SU-DHL-6 (cell line): ENCODE data around the gene PRKAR2A.

Experiments
- H2AFZ ChIP-seq: fragments of 200-600 bp; sonication (generic); 2 replicates; pipeline ENCODE4 v1.6.1; 2014; ENCODE audit warnings: low read depth, mild to moderate bottlenecking, moderate library complexity, mixed read lengths, antibody characterized with exemption, low read length; ENCODE audit not compliant: severe bottlenecking
- H3F3A ChIP-seq: fragments of 200-600 bp; shearing (Covaris generic); 2 replicates; pipeline ENCODE4 v1.6.0; 2016; ENCODE audit warnings: antibody characterized with exemption, mild to moderate bottlenecking; ENCODE audit not compliant: insufficient read depth
- H3K27ac ChIP-seq: fragments of 200-600 bp; sonication (generic); 2 replicates; pipeline ENCODE4 v1.5.1; 2016; ENCODE audit warnings: low read depth, mild to moderate bottlenecking, low read length, moderate library complexity, mixed read lengths
- H3K27me3 ChIP-seq: fragments of 200-600 bp; sonication (generic), shearing (Covaris generic); 2 replicates; pipeline ENCODE4 v1.6.0; 2014; ENCODE audit warnings: mild to moderate bottlenecking, low read length
- H3K36me3 ChIP-seq: fragments of 200-600 bp; sonication (generic); 2 replicates; pipeline ENCODE4 v1.6.1; 2014; ENCODE audit warnings: mild to moderate bottlenecking, low read length, mixed read lengths
- H3K4me2 ChIP-seq: fragments of 300-600, 200-600 bp; shearing (Covaris generic), sonication (generic); 2 replicates; pipeline ENCODE4 v1.6.0; 2014; ENCODE audit warnings: low read length, low read depth, mild to moderate bottlenecking; ENCODE audit not compliant: poor library complexity, severe bottlenecking
- H3K4me3 ChIP-seq: fragments of 200-600 bp; sonication (generic); 2 replicates; pipeline ENCODE4 v1.5.1; 2014; ENCODE audit warnings: antibody characterized with exemption, low read length, mild to moderate bottlenecking, mixed read lengths; ENCODE audit not compliant: insufficient read depth, poor library complexity, severe bottlenecking
- H3K79me2 ChIP-seq: fragments of 200-600 bp; sonication (generic); 2 replicates; pipeline ENCODE4 v1.6.1; 2014; ENCODE audit warnings: mild to moderate bottlenecking, low read length, moderate library complexity; ENCODE audit not compliant: insufficient read depth
- H3K9ac ChIP-seq: fragments of 200-600 bp; sonication (generic); 2 replicates; pipeline ENCODE4 v1.7.0; 2014; ENCODE audit warnings: mild to moderate bottlenecking, low read length
- H3K9me2 ChIP-seq: fragments of 200-600 bp; sonication (generic); replicated peaks from 2 replicates; pipeline ENCODE4 v1.6.1; 2014; ENCODE audit warnings: low read length; ENCODE audit not compliant: insufficient read depth
- H3K9me3 ChIP-seq: fragments of 200-600 bp; sonication (generic); 2 replicates; pipeline ENCODE4 v1.6.1; 2014; ENCODE audit warnings: low read length, mixed read lengths; ENCODE audit not compliant: insufficient read depth
- H4K20me1 ChIP-seq: fragments of 200-600 bp; sonication (generic); 2 replicates; pipeline ENCODE4 v1.6.1; 2014; ENCODE audit warnings: low read depth, mild to moderate bottlenecking, antibody characterized with exemption, low read length, moderate library complexity, mixed read lengths
- CTCF ChIP-seq: fragments of 200-600 bp; sonication (generic); IDR thresholded peaks from one replicate; pipeline ENCODE4 v1.5.1; 2017; ENCODE audit warnings: antibody characterized with exemption, mild to moderate bottlenecking, low read length, moderate library complexity; ENCODE audit not compliant: insufficient read depth, poor library complexity, severe bottlenecking
- EZH2phosphoT487 ChIP-seq: fragments of 200-600 bp; sonication (generic), shearing (Covaris generic); conservative IDR thresholded peaks from 2 replicates; pipeline ENCODE4 v1.6.1; 2018; ENCODE audit warnings: mild to moderate bottlenecking, antibody characterized with exemption, low read length, moderate library complexity, mixed read lengths

Gene PRKAR2A

DNA sequence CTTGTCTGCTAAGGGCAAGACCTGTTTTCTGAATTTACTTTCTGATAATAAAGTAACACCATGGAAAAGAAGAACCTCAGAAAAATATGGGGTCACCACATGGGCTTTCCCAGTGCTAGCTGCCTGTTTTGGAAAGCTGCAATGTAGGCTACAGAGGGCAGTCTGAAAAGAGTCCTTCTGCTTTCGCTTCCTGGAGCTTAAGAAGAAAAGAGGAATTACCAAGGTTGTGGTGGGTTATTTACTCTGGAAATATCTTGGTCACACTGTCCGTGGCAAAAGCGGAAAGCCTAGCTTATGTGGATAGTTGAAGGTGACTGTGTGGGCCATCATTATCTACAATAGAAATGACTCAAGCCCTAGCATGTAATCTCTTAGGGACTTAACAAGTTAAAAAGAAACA, 98.9 kb downstream of the PRKAR2A start:
- no peak overlapping the region for H3K27ac ChIP-seq

GRCh38 chr3:48747706-48748105, 100.0 kb downstream of the PRKAR2A start:
- Histone ChIP-seq H3K4me2 (no peak overlapping the region), H3K27ac (no peak overlapping the region), H3K79me2 (no peaks in the 10 kb centered on the region), H3K9me2 (no peaks in the 10 kb centered on the region), H2AFZ (no peak overlapping the region), H4K20me1 (no peaks in the 10 kb centered on the region), H3K27me3 (no peaks in the 10 kb centered on the region), H3K4me3 (no peak overlapping the region), H3K36me3 (0 out of 2 replicates have a peak, but pooled peaks cover 2% of the 10 kb centered on the region), H3K9me3 (no peaks in the 10 kb centered on the region), H3K9ac (no peak overlapping the region), H3F3A (no peaks in the 10 kb centered on the region)
- TF ChIP-seq CTCF (no peak), EZH2phosphoT487 (no peak)

More for the DNA sequence above, 98.9 kb downstream of the PRKAR2A start:
- Histone ChIP-seq H3K4me2 (no peak overlapping the region), H3K9me2 (no peaks in the 10 kb centered on the region), H3K4me3 (no peak overlapping the region), H2AFZ (no peak overlapping the region), H4K20me1 (no peaks in the 10 kb centered on the region), H3K9ac (no peak overlapping the region), H3F3A (no peaks in the 10 kb centered on the region), H3K36me3 (0 out of 2 replicates have a peak, but pooled peaks cover 2% of the 10 kb centered on the region), H3K27me3 (no peaks in the 10 kb centered on the region), H3K79me2 (no peaks in the 10 kb centered on the region), H3K9me3 (no peaks in the 10 kb centered on the region)
- TF ChIP-seq CTCF (no peak), EZH2phosphoT487 (no peak)

DNA sequence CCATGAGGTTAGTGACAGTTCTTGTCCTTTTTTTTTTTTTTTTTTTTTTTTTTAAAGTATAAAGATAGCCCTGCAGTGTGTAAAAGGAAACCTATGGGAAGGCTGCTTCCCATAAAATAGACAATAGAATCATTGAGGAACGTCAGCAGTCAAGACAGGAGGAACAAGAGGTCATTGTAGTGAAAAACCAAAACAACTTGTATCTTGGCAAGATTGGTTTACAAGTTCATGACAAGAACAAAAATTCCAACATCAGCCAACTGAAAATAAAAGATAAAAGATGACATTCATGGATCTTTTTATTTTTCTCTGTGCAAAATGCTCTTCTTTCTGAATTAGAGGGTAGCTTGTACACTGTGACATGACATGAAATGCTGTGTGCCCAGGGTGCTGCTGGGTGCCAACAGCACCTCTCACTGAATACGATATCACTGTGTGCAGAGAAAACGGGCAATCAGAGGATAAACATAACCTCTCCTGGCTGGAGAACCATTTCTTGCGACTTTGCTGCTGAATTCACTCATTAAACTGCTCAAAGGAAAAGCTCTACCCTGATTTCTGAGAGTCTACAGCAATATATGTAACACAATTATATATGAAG, 100.6 kb downstream of the PRKAR2A start:
- TF ChIP-seq EZH2phosphoT487 (no peak), CTCF (no peak)
- Histone ChIP-seq H3K27ac (no peak overlapping the region), H3K9me3 (no peaks in the 10 kb centered on the region), H3F3A (no peaks in the 10 kb centered on the region), H3K27me3 (no peaks in the 10 kb centered on the region), H4K20me1 (no peaks in the 10 kb centered on the region), H2AFZ (no peak overlapping the region), H3K4me3 (no peak overlapping the region), H3K36me3 (0 out of 2 replicates have a peak, but pooled peaks cover 2% of the 10 kb centered on the region), H3K4me2 (no peak overlapping the region), H3K9me2 (no peaks in the 10 kb centered on the region), H3K79me2 (no peaks in the 10 kb centered on the region), H3K9ac (no peak overlapping the region)
